HepG2 (cell line): ENCODE measurements around the gene C1S. TPM values are rescaled to one million over a fixed set of nuclear protein-coding genes. Genes with fewer than 3 reads are reported as not detected.

Source experiments
- ARNT ChIP-seq: fragments of 450-650 bp; IDR thresholded peaks from 2 replicates; pipeline ENCODE4 v1.6.1; 2017
- ESRRA ChIP-seq: sonication (generic); formaldehyde crosslinking; IDR thresholded peaks from 2 replicates; pipeline ENCODE4 v1.5.1; 2020; ENCODE audit warnings: mild to moderate bottlenecking, low read depth, missing genetic modification reagents
- FIP1L1 ChIP-seq: fragments of 200-400 bp; formaldehyde crosslinking; IDR thresholded peaks from 2 replicates; pipeline ENCODE4 v1.6.1; 2018; ENCODE audit warnings: low read depth, mild to moderate bottlenecking, low read length, moderate library complexity, borderline replicate concordance; ENCODE audit not compliant: insufficient read depth
- HOXD1 ChIP-seq: sonication (generic); formaldehyde crosslinking; IDR thresholded peaks from 2 replicates; pipeline ENCODE4 v1.5.0; 2020; ENCODE audit warnings: missing genetic modification reagents
- IKZF1 ChIP-seq: fragments of 450-650 bp; IDR thresholded peaks from 2 replicates; pipeline ENCODE4 v1.7.1; 2016
- KLF12 ChIP-seq: sonication (generic); formaldehyde crosslinking; IDR thresholded peaks from 2 replicates; pipeline ENCODE4 v1.4.0; 2020; ENCODE audit warnings: missing genetic modification reagents, borderline replicate concordance
- KLF6 ChIP-seq: IDR thresholded peaks from 2 replicates; pipeline ENCODE4 v1.8.0; 2016; ENCODE audit warnings: missing biosample characterization, missing genetic modification reagents
- NRL ChIP-seq: sonication (generic); formaldehyde crosslinking; IDR thresholded peaks from 2 replicates; pipeline ENCODE4 v1.5.0; 2020; ENCODE audit warnings: missing genetic modification reagents, mild to moderate bottlenecking, moderate library complexity, borderline replicate concordance
- SMAD9 ChIP-seq: sonication (generic); formaldehyde crosslinking; IDR thresholded peaks from 2 replicates; pipeline ENCODE4 v1.5.1; 2020; ENCODE audit warnings: mild to moderate bottlenecking, missing genetic modification reagents
- SSRP1 ChIP-seq: IDR thresholded peaks from 2 replicates; pipeline ENCODE4 v1.6.1; 2016; ENCODE audit warnings: control low read depth
- ZFP90 ChIP-seq: sonication (generic); formaldehyde crosslinking; IDR thresholded peaks from 2 replicates; pipeline ENCODE4 v1.8.0; 2022; ENCODE audit warnings: missing genetic modification reagents, mild to moderate bottlenecking, inconsistent platforms, borderline replicate concordance
- ZNF224 ChIP-seq: sonication (generic); formaldehyde crosslinking; IDR thresholded peaks from 2 replicates; pipeline ENCODE4 v1.5.0; 2020; ENCODE audit warnings: mild to moderate bottlenecking, missing genetic modification reagents
- ZNF572 ChIP-seq: sonication (generic); formaldehyde crosslinking; IDR thresholded peaks from 2 replicates; pipeline ENCODE4 v1.5.1; 2020; ENCODE audit warnings: mild to moderate bottlenecking, missing genetic modification reagents
- ZNF644 ChIP-seq: IDR thresholded peaks from 2 replicates; pipeline ENCODE4 v1.6.1; 2016; ENCODE audit warnings: low read depth
- ZNF747 ChIP-seq: sonication (generic); formaldehyde crosslinking; IDR thresholded peaks from 2 replicates; pipeline ENCODE4 v1.8.1; 2023; ENCODE audit warnings: missing genetic modification reagents, mild to moderate bottlenecking, borderline replicate concordance
- ZNF773 ChIP-seq: sonication (generic); formaldehyde crosslinking; IDR thresholded peaks from 2 replicates; pipeline ENCODE4 v1.4.0; 2020; ENCODE audit warnings: missing genetic modification reagents, borderline replicate concordance
- ZNF841 ChIP-seq: sonication (generic); formaldehyde crosslinking; IDR thresholded peaks from 2 replicates; pipeline ENCODE4 v1.8.1; 2023; ENCODE audit warnings: missing genetic modification reagents, borderline replicate concordance
- polyA plus RNA-seq, 8 experiments: library from polyadenylated mRNA; depleted of rRNA in 3 of 8; stranded (reverse) in 7 of 8; unstranded in 1 of 8; fragments of >200 nt; fragmentation: Illumina TruSeq in 4 of 8; extraction: Trizol in 4 of 8; gene quantifications; 2 replicates each; pipeline versions ENCODE4 v1.2.1 to v1.2.3, GENCODE V29; 2011 to 2016; ENCODE audit warnings: low read depth in 4 of 8, missing spikeins in 1 of 8, mixed read lengths in 1 of 8; ENCODE audit not compliant: insufficient read depth in 1 of 8
- total RNA-seq, 5 experiments: library from RNA; depleted of rRNA; stranded (reverse); fragments of >200 nt; fragmentation: Illumina TruSeq; extraction: Trizol; gene quantifications; 2 replicates each; pipeline ENCODE4 v1.2.3, GENCODE V29; 2016; ENCODE audit warnings: low read depth in 1 of 5
- TF ChIP-seq, protein P1 (sequence below), 2 experiments: sonication (generic) in 1 of 2; formaldehyde crosslinking in 1 of 2; IDR thresholded peaks; 2 replicates each; pipeline versions ENCODE4 v1.5.1 to v1.6.1; 2011 to 2020; ENCODE audit warnings: borderline replicate concordance in 1 of 2, low read depth in 1 of 2, low read length in 1 of 2, mild to moderate bottlenecking in 1 of 2, missing genetic modification reagents in 1 of 2, moderate library complexity in 1 of 2
- TF ChIP-seq, protein P2 (sequence below): sonication (generic); formaldehyde crosslinking; IDR thresholded peaks from 2 replicates; pipeline ENCODE4 v1.5.1; 2020; ENCODE audit warnings: missing genetic modification reagents, mild to moderate bottlenecking, borderline replicate concordance
- TF ChIP-seq, protein P3 (sequence below): sonication (generic); formaldehyde crosslinking; IDR thresholded peaks from 2 replicates; pipeline ENCODE4 v1.9.0; 2021; ENCODE audit warnings: missing genetic modification reagents, borderline replicate concordance
- TF ChIP-seq, protein P4 (sequence below): sonication (generic); formaldehyde crosslinking; IDR thresholded peaks from 2 replicates; pipeline ENCODE4 v1.5.1; 2020; ENCODE audit warnings: mild to moderate bottlenecking, missing genetic modification reagents, borderline replicate concordance

The C1S gene
- total and polyA plus RNA-seq, 2 of the 13 experiments (the other 11 are each of a cell fraction or from before 2014, with no cell fraction given), result 14.5 to 18.2 TPM

DNA sequence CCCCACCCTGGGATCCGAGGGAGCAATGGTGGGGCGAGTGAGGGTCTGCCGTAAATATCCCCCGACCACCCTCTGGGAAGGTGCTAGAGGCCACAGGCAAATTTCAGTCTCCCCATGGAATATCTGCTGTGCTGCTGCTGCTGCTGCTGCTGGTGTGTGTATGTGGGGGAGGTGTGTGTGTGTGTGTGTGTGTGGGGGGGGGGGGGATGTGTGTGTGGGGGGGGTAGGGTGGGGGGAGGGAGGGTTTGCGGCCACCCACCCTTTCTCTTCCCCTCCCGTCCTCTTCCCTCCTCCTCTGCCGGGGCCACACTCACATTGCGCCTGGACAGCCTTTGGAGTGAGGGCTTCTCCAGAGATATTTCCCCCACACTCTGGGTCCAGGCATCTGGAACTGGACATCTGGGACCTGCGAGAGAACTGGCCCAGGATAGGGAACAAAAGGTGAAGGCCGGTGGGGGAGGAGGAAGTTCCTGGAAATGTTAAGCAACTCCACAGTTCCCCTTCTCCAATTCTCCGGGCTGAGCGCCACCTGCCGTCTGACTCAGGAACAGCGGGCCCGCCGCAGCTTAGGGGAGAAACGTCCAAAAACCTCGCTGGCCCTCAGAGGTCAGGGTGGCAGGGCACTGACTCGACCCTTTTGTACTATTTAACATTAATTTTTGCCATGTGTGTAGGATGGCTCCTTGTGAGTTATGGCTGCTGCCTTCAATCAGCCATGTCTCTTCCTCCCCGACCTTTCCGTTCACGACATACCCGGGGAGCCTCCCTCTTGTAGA is 48.5 kb downstream of the C1S start, which contains the start of gene C1RL (continued):
- TF ChIP-seq ZNF224, result 0 out of 2 replicates have a peak, but pooled peaks have one; percentile 63
- no peak for TF ChIP-seq ZNF644 (CRISPR knock-in tag)
- no peak for TF ChIP-seq ESRRA (CRISPR knock-in tag)
- TF ChIP-seq ZNF773 (CRISPR knock-in tag), result no peak
- TF ChIP-seq KLF6 (CRISPR knock-in tag), result peak; percentile 90
- TF ChIP-seq SMAD9 (CRISPR knock-in tag), result no peak
- TF ChIP-seq, protein P1, sequence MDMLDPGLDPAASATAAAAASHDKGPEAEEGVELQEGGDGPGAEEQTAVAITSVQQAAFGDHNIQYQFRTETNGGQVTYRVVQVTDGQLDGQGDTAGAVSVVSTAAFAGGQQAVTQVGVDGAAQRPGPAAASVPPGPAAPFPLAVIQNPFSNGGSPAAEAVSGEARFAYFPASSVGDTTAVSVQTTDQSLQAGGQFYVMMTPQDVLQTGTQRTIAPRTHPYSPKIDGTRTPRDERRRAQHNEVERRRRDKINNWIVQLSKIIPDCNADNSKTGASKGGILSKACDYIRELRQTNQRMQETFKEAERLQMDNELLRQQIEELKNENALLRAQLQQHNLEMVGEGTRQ (IDR thresholded peaks at IDR 0.05; ENCODE audit: low read depth, low read length), result no peak
- TF ChIP-seq, protein P1 (CRISPR knock-in tag; IDR thresholded peaks at IDR 0.05; ENCODE audit: borderline replicate concordance), result no peak
- TF ChIP-seq FIP1L1, result no peak
- no peak for TF ChIP-seq ZNF841
- TF ChIP-seq ZFP90 (CRISPR knock-in tag), result no peak; the same call in 1 of the 2 replicates
- TF ChIP-seq, protein P2, sequence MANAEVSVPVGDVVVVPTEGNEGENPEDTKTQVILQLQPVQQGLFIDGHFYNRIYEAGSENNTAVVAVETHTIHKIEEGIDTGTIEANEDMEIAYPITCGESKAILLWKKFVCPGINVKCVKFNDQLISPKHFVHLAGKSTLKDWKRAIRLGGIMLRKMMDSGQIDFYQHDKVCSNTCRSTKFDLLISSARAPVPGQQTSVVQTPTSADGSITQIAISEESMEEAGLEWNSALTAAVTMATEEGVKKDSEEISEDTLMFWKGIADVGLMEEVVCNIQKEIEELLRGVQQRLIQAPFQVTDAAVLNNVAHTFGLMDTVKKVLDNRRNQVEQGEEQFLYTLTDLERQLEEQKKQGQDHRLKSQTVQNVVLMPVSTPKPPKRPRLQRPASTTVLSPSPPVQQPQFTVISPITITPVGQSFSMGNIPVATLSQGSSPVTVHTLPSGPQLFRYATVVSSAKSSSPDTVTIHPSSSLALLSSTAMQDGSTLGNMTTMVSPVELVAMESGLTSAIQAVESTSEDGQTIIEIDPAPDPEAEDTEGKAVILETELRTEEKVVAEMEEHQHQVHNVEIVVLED (CRISPR knock-in tag), result no peak
- TF ChIP-seq NRL (CRISPR knock-in tag), result no peak
- TF ChIP-seq ZNF747 (CRISPR knock-in tag), result no peak
- TF ChIP-seq KLF12, result no peak
- TF ChIP-seq SSRP1 (CRISPR knock-in tag), result no peak
- TF ChIP-seq, protein P3, sequence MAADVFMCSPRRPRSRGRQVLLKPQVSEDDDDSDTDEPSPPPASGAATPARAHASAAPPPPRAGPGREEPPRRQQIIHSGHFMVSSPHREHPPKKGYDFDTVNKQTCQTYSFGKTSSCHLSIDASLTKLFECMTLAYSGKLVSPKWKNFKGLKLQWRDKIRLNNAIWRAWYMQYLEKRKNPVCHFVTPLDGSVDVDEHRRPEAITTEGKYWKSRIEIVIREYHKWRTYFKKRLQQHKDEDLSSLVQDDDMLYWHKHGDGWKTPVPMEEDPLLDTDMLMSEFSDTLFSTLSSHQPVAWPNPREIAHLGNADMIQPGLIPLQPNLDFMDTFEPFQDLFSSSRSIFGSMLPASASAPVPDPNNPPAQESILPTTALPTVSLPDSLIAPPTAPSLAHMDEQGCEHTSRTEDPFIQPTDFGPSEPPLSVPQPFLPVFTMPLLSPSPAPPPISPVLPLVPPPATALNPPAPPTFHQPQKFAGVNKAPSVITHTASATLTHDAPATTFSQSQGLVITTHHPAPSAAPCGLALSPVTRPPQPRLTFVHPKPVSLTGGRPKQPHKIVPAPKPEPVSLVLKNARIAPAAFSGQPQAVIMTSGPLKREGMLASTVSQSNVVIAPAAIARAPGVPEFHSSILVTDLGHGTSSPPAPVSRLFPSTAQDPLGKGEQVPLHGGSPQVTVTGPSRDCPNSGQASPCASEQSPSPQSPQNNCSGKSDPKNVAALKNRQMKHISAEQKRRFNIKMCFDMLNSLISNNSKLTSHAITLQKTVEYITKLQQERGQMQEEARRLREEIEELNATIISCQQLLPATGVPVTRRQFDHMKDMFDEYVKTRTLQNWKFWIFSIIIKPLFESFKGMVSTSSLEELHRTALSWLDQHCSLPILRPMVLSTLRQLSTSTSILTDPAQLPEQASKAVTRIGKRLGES (CRISPR knock-in tag), result no peak
- no peak for TF ChIP-seq ARNT
- TF ChIP-seq IKZF1, result no peak
- no peak for TF ChIP-seq ZNF572 (CRISPR knock-in tag)
- TF ChIP-seq, protein P4, sequence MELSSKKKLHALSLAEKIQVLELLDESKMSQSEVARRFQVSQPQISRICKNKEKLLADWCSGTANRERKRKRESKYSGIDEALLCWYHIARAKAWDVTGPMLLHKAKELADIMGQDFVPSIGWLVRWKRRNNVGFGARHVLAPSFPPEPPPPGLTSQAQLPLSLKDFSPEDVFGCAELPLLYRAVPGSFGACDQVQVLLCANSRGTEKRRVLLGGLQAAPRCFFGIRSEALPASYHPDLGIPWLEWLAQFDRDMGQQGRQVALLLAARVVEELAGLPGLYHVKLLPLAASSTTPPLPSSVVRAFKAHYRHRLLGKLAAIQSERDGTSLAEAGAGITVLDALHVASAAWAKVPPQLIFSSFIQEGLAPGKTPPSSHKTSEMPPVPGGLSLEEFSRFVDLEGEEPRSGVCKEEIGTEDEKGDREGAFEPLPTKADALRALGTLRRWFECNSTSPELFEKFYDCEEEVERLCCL (CRISPR knock-in tag), result no peak
- no peak for TF ChIP-seq HOXD1 (CRISPR knock-in tag)
